HEK293T (cell line): Measurements from ENCODE around the gene FAM124A.

Source experiments
- FOXM1 ChIP-seq: fragments of 450-650 bp; IDR thresholded peaks from 2 replicates; pipeline ENCODE4 v1.6.1; 2017; ENCODE audit warnings: mild to moderate bottlenecking, borderline replicate concordance
- SP1 ChIP-seq: fragments of 450-650 bp; IDR thresholded peaks from 2 replicates; pipeline ENCODE4 v1.6.1; 2017
- SUZ12 ChIP-seq: fragments of 450-650 bp; IDR thresholded peaks from 2 replicates; pipeline ENCODE4 v1.6.1; 2016; ENCODE audit warnings: mild to moderate bottlenecking
- TARDBP ChIP-seq: fragments of 450-650 bp; IDR thresholded peaks from 2 replicates; pipeline ENCODE4 v1.6.1; 2016

DNA sequence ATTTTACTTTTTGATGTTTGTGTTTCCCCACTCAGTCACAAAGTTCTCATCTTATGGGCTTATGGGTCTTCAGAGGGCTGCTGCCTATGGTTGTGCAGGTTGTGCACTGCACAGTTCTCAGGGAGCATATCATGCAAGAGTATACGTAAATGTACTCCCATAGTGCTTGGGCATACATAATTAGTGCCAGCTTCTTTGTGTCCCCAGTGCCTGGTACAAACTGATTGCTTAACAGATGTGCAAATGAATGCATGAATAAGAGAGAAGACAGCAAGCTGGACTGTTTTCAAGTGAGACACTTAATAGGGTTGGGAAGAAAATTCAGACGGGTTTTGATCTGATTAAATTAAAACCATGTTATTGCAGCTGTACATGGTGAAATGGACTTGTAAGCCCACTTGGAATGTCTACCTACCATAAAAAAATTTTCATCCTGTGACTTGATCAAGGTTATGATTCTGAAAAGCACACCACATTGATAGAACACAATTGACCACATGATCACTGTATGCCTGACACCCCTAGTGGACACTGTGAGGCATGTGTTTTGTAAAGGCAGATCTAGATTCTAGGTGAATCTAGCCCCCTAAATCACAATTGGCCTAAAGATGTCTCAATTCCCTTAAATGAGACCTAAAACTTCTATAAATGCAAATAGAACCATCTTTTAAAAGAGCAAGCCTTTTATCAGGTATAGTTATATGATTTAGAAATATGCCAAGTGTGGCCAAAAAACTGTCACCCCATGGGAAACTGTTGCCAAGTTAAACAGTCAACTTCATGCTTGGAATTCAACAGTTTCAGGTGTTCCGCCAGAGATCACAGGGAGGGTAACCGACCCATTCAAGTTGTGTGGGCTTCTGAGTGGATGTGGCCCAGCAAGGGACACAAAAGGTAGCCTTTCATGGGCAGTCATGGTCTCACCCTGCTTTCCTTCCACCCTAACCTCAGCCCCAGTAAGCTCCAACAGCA lies 27.9 kb downstream of the FAM124A start:
- TF ChIP-seq TARDBP: no peak
- TF ChIP-seq FOXM1: no peak
- no peak for TF ChIP-seq SUZ12
- TF ChIP-seq SP1: no peak
